ENCODE measurements around the gene LRMDA. TPM values are rescaled to one million over a fixed set of nuclear protein-coding genes. Genes with fewer than 3 reads are reported as not detected.
A peak's percentile ranks its signal among the peaks of the same experiment; 100 is the strongest.

The LRMDA gene
- total RNA-seq, 3 donors from 2014 or later, result 9.4 to 14.9 (median 10.3) TPM

DNA sequence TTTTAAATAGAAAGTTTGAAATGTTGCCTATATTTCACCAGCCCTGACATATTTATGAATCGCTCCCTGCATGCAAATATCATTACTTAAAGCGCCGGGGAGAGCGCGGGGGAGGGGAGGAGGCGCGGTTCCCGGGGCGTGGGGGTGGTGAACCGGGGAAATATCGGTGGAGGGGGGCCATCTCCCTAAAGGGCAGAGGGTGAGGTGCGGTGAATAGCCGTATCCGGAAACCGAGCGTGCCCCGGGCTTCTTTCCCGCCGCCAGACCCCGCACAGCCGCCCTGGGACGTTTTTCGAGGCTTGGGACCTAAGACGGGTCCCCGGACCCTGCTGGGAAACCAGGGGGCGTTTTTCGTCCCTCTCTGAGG lies 22.9 kb upstream of the LRMDA start:
- H3K4me3 ChIP-seq, result peak overlapping the region; percentile 13
- no peaks in the 10 kb centered on the region for H3K9me3 ChIP-seq
- intact Hi-C loops (cut with DNase I, micrococcal nuclease), result loop anchor here in 1 of 2 donors (10.0 kb wide), 1 partner anchor 96 kb away; no protein-coding TSS in a partner anchor
- peaks cover 13% of the 10 kb centered on the region for H3K4me1 ChIP-seq (ENCODE audit: low read depth)
- DNase-seq (peak in 2 of 3 donors; percentile 30 to 49), ATAC-seq (no peak)
- no peaks in the 10 kb centered on the region for H3K36me3 ChIP-seq (ENCODE audit: low read depth)
- TF ChIP-seq CTCF (IDR thresholded peaks at IDR 0.05), result no peak

DNA sequence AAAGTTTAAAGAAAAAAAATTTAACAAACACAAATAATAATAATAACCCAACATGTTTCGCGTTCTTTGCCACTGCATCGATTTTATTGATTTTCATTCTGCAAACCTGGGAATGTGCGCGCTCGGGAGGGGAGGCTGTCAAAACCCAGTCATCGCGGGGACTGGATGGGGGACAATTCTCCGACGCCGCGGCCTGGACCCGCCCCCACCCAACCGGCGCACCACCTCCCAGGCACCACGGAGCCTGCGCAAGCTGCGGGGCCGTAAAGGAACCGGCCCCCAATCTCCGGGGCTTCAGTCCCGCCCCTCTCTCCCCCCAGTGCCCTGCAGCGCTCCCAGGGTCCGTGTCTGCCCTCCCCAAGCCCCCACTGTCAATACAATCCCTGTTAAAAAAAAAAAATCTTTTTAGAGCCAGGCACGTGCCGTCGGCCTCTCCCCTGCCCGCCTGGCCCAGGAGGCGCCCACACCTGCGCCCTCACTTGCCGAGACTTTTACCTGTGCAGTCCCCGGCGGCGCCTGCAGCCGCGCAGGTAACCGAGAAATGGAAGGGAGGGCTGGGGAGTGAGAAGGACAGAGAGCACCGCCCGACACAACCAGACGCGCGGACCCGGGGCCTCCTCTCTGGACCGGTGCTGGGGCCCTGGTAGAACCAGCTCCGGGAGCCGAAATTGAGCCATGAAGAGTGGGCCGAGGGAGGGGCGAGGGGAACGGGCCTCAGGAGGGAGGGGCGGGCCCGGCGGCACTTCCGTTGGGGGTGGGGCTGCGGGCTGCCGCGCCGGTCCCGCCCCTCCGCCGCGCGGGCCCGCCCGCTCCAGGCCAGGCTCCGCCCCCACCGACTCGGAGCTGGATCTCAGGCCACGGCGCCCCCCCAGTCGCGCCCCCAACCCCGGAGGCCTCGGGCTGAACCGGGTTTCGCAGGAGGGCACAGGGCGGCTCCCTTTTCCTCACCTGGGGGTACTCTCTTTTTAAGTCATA lies 22.2 kb upstream of the LRMDA start:
- DNase-seq, result peak; percentile 78 to 89 (median 81)

GRCh38 chr10:75410132-75411005 lies 21.1 kb upstream of the LRMDA start:
- ATAC-seq (no peak), DNase-seq (no peak)
- intact Hi-C loops (cut with DNase I, micrococcal nuclease), result no loop called here
- H3K4me1 ChIP-seq (ENCODE audit: low read depth), result peaks cover 4% of the 10 kb centered on the region
- H3K36me3 ChIP-seq (ENCODE audit: low read depth), result no peaks in the 10 kb centered on the region
- H3K4me3 ChIP-seq, result no peak overlapping the region
- TF ChIP-seq CTCF (IDR thresholded peaks at IDR 0.05), result no peak
- no peaks in the 10 kb centered on the region for H3K9me3 ChIP-seq

More for the DNA sequence above, 22.2 kb upstream of the LRMDA start:
- intact Hi-C loops (cut with DNase I, micrococcal nuclease), result loop anchor here in 1 of 2 donors (10.0 kb wide), 1 partner anchor 96 kb away; no protein-coding TSS in a partner anchor
- peak; percentile 97 for ATAC-seq
- Histone ChIP-seq H3K9me3 (no peaks in the 10 kb centered on the region), H3K4me1 (ENCODE audit: low read depth) (peaks cover 13% of the 10 kb centered on the region), H3K4me3 (peak overlapping the region; percentile 13), H3K36me3 (ENCODE audit: low read depth) (no peaks in the 10 kb centered on the region)
- TF ChIP-seq CTCF (IDR thresholded peaks at IDR 0.05), result no peak

GRCh38 chr10:75414527-75414926 lies 16.9 kb upstream of the LRMDA start:
- Histone ChIP-seq H3K36me3 (ENCODE audit: low read depth) (no peaks in the 10 kb centered on the region), H3K9me3 (no peaks in the 10 kb centered on the region), H3K4me1 (ENCODE audit: low read depth) (no peaks in the 10 kb centered on the region), H3K4me3 (no peak overlapping the region)
- DNase-seq (no peak), ATAC-seq (no peak)
- intact Hi-C loops (cut with DNase I, micrococcal nuclease), result no loop called here
- no peak for TF ChIP-seq CTCF (IDR thresholded peaks at IDR 0.05)

- Histone ChIP-seq H3K4me1 (ENCODE audit: low read depth) (no peaks in the 10 kb centered on the region), H3K4me3 (no peak overlapping the region), H3K36me3 (ENCODE audit: low read depth) (no peaks in the 10 kb centered on the region), H3K9me3 (no peaks in the 10 kb centered on the region)
- DNase-seq (no peak), ATAC-seq (no peak)
- no peak for TF ChIP-seq CTCF (IDR thresholded peaks at IDR 0.05)
- intact Hi-C loops (cut with DNase I, micrococcal nuclease), result no loop called here
Observed at GRCh38 chr10:75417522-75417927, 13.9 kb upstream of the LRMDA start.

All from mucosa of descending colon (tissue), 3 donors.